K562 (cell line): ENCODE measurements around the gene RNF19B. TPM values are rescaled to one million over a fixed set of nuclear protein-coding genes. Genes with fewer than 3 reads are reported as not detected.

Experiments
- ADNP ChIP-seq: fragments of 200-800 bp; sonication (Bioruptor generic); IDR thresholded peaks from 2 replicates; pipeline ENCODE4 v1.6.1; 2016; ENCODE audit warnings: missing genetic modification characterization, missing compliant biosample characterization
- BACH1 ChIP-seq: fragments of 200-800 bp; sonication (Bioruptor generic); IDR thresholded peaks from 2 replicates; pipeline ENCODE4 v1.6.1; 2016; ENCODE audit warnings: missing genetic modification characterization, missing compliant biosample characterization
- CEBPG ChIP-seq, 3 experiments: fragments of 200-800 bp in 1 of 3; sonication (Bioruptor generic) in 1 of 3; sonication (generic) in 1 of 3; formaldehyde crosslinking in 1 of 3; IDR thresholded peaks in 2 of 3; conservative IDR thresholded peaks in 1 of 3; 2 replicates each; pipeline versions ENCODE4 v1.6.1 to v1.8.0; 2016 to 2022; ENCODE audit warnings: missing compliant biosample characterization in 2 of 3, missing genetic modification characterization in 2 of 3, mild to moderate bottlenecking in 1 of 3, missing genetic modification reagents in 1 of 3
- CHD4 ChIP-seq: fragments of 200-600 bp; sonication (generic); IDR thresholded peaks from 3 replicates; pipeline ENCODE4 v1.6.1; 2012; ENCODE audit warnings: low read depth, mild to moderate bottlenecking, mixed read lengths, low read length, inconsistent platforms; ENCODE audit not compliant: insufficient read depth, insufficient replicate concordance, poor library complexity, severe bottlenecking
- ESRRA ChIP-seq: fragments of 450-650 bp; IDR thresholded peaks from 2 replicates; pipeline ENCODE4 v1.6.1; 2014; ENCODE audit warnings: low read depth, mild to moderate bottlenecking, moderate library complexity, borderline replicate concordance
- HDAC2 ChIP-seq: fragments of 450-650 bp; IDR thresholded peaks from 2 replicates; pipeline ENCODE4 v1.6.1; 2016; ENCODE audit warnings: mild to moderate bottlenecking
- KLF6 ChIP-seq: fragments of 250-450 bp; sonication (Bioruptor Pico); IDR thresholded peaks from 2 replicates; pipeline ENCODE4 v1.4.0; 2020; ENCODE audit warnings: mild to moderate bottlenecking, moderate library complexity, borderline replicate concordance
- LEF1 ChIP-seq: fragments of 450-650 bp; IDR thresholded peaks from 2 replicates; pipeline ENCODE4 v1.6.1; 2016; ENCODE audit warnings: mild to moderate bottlenecking
- PCBP1 ChIP-seq: fragments of 200-400 bp; formaldehyde crosslinking; IDR thresholded peaks from 2 replicates; pipeline ENCODE4 v1.6.1; 2018; ENCODE audit warnings: mild to moderate bottlenecking, low read depth, low read length; ENCODE audit not compliant: poor library complexity, severe bottlenecking
- PRMT5 ChIP-seq: sonication (generic); formaldehyde crosslinking; IDR thresholded peaks from 2 replicates; pipeline ENCODE4 v1.5.0; 2020; ENCODE audit warnings: missing genetic modification reagents
- RAD21 ChIP-seq, 2 experiments: fragments of 250-450 bp in 1 of 2; fragments of 450-650 bp in 1 of 2; sonication (Bioruptor Pico) in 1 of 2; formaldehyde crosslinking in 1 of 2; IDR thresholded peaks in 1 of 2; conservative IDR thresholded peaks in 1 of 2; 2 replicates each; pipeline versions ENCODE4 v1.4.0 to v1.8.0; 2020 to 2022; ENCODE audit warnings: mild to moderate bottlenecking in 2 of 2, moderate library complexity in 1 of 2
- RBM25 ChIP-seq: fragments of 200-400 bp; formaldehyde crosslinking; IDR thresholded peaks from 2 replicates; pipeline ENCODE4 v1.6.1; 2018; ENCODE audit warnings: low read length, low read depth, moderate library complexity; ENCODE audit not compliant: severe bottlenecking
- SMAD4 ChIP-seq: fragments of 250-450 bp; sonication (Bioruptor Pico); conservative IDR thresholded peaks from 2 replicates; pipeline ENCODE4 v1.8.0; 2021; ENCODE audit warnings: inconsistent platforms, mild to moderate bottlenecking, moderate library complexity
- SMARCA5 ChIP-seq: fragments of 450-650 bp; IDR thresholded peaks from 2 replicates; pipeline ENCODE4 v1.6.1; 2016
- TGIF2 ChIP-seq: sonication (generic); formaldehyde crosslinking; IDR thresholded peaks from 2 replicates; pipeline ENCODE4 v1.8.1; 2022; ENCODE audit warnings: mild to moderate bottlenecking, missing genetic modification reagents, moderate library complexity
- TSC22D4 ChIP-seq: fragments of 450-650 bp; IDR thresholded peaks from 2 replicates; pipeline ENCODE4 v1.6.1; 2016; ENCODE audit warnings: missing genetic modification characterization, missing biosample characterization, control low read depth
- ZBTB1 ChIP-seq: sonication (generic); formaldehyde crosslinking; IDR thresholded peaks from 2 replicates; pipeline ENCODE4 v1.8.1; 2023; ENCODE audit warnings: missing genetic modification reagents, low read depth, mild to moderate bottlenecking, borderline replicate concordance
- ZFP36 ChIP-seq: fragments of 150-350 bp; IDR thresholded peaks from 2 replicates; pipeline ENCODE4 v1.6.1; 2018; ENCODE audit warnings: low read length, low read depth; ENCODE audit not compliant: partially characterized antibody
- ZNF232 ChIP-seq: sonication (generic); formaldehyde crosslinking; IDR thresholded peaks from 2 replicates; pipeline ENCODE4 v1.8.0; 2022; ENCODE audit warnings: mild to moderate bottlenecking, missing genetic modification reagents
- polyA plus RNA-seq, 8 experiments: library from polyadenylated mRNA; depleted of rRNA in 4 of 8; stranded (reverse) in 5 of 8; unstranded in 3 of 8; fragments of >200 nt; fragmentation: Nextera tagmentation in 2 of 8; fragmentation: Illumina TruSeq in 1 of 8; extraction: Ambion mirVana in 2 of 8; extraction: Trizol in 1 of 8; gene quantifications; 2 replicates each; pipeline versions ENCODE4 v1.2.1 to v1.2.3, GENCODE V29; 2011 to 2014; ENCODE audit warnings: inconsistent platforms in 1 of 8, missing spikeins in 1 of 8
- total RNA-seq, 7 experiments: library from RNA; depleted of rRNA in 6 of 7; stranded (reverse); fragments of >200 nt in 6 of 7; fragmentation: Illumina TruSeq in 2 of 7; extraction: Trizol in 2 of 7; gene quantifications; 2 replicates each; pipeline versions ENCODE4 v1.2.1 to v1.2.3, GENCODE V29; 2011 to 2021; ENCODE audit warnings: low replicate concordance in 1 of 7
- TF ChIP-seq, protein P1 (sequence below), 2 experiments: fragments of 200-800 bp in 1 of 2; sonication (Bioruptor generic) in 1 of 2; sonication (generic) in 1 of 2; formaldehyde crosslinking in 1 of 2; IDR thresholded peaks in 1 of 2; conservative IDR thresholded peaks in 1 of 2; 2 replicates each; pipeline versions ENCODE4 v1.5.0 to v1.6.1; 2016 to 2020; ENCODE audit warnings: missing compliant biosample characterization in 1 of 2, missing genetic modification characterization in 1 of 2, missing genetic modification reagents in 1 of 2
- TF ChIP-seq, protein P2 (sequence below): fragments of 200-400 bp; formaldehyde crosslinking; IDR thresholded peaks from 2 replicates; pipeline ENCODE4 v1.6.1; 2017; ENCODE audit warnings: mild to moderate bottlenecking, low read depth, low read length, moderate library complexity

The RNF19B gene
- total and polyA plus RNA-seq, 9 of the 15 experiments (the other 6 are each of a cell fraction or from before 2014, with no cell fraction given): 2.6 to 14.9 (median 10.1) TPM

DNA sequence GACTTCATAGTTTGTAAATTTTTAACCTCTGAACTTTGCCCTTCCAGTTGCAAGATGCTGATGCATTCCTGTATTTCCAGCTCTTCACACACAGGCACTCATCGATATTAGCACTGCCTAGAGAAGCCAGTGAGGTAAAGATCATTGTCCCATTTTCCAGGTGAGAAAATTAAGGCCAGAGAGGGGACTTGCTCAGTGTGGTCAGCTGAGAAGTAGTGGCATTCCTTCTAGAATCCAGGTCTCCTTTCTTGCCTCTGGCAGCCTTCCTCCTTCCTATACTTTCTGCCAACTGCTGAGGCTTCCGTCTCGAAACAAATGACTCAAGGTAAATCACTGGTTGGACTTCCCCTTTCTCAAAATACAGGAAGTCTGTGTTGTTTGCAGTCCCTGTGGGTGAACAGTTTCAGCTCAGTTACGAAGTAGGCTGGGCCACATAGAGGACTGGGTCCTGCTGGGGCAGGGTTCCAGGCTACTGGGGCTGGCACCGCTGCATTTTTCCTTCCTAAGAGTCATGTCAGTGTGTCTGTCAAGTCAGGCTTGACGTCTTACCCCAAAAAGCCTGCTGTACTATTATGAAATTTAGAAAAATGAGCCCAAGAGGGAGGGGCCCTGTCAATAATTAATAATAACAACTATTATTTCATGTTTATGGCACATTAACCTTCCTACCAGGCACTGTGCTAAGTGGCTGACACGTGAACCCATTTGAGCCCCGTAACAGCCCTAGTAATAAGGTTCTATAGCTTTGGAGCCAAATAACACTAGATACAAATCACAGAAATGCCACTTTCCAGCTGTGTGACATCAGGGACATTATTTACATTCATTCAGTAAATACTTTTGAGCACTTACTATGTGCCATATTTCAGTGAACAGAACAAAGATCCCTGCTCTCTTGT is 16.6 kb upstream of the RNF19B start (continued):
- no peak for TF ChIP-seq TGIF2
- 0 out of 4 replicates have a peak, but pooled peaks of 1 of the 2 experiments have one; percentile 10 for TF ChIP-seq RAD21 (CRISPR knock-in tag; conservative IDR thresholded peaks at IDR 0.05 in 1 of 2, IDR thresholded peaks at IDR 0.05 in 1 of 2)
- TF ChIP-seq TSC22D4 (tag): no peak
- no peak for TF ChIP-seq PCBP1
- TF ChIP-seq ZFP36: no peak
- peak; percentile 87 for TF ChIP-seq ADNP (tag)
- peak; percentile 67 for TF ChIP-seq RBM25
- no peak for TF ChIP-seq ZNF232 (CRISPR knock-in tag)
- TF ChIP-seq BACH1 (tag): peak; percentile 77; the same call in 1 of the 2 replicates
- no peak for TF ChIP-seq ZBTB1 (CRISPR knock-in tag)
- TF ChIP-seq KLF6 (CRISPR knock-in tag): no peak
- no peak for TF ChIP-seq CEBPG (CRISPR knock-in tag; IDR thresholded peaks at IDR 0.05)
- TF ChIP-seq CEBPG (tag; conservative IDR thresholded peaks at IDR 0.05 in 1 of 2, IDR thresholded peaks at IDR 0.05 in 1 of 2): peak in 1 of 2 experiments; percentile 60; a peak in 2 of 4 replicates
- peak; percentile 86 for TF ChIP-seq CHD4
- peak; percentile 75; the same call in 1 of the 2 replicates for TF ChIP-seq SMAD4
- TF ChIP-seq ESRRA: 0 out of 2 replicates have a peak, but pooled peaks have one; percentile 38
- peak; percentile 34; the same call in 1 of the 2 replicates for TF ChIP-seq LEF1
- TF ChIP-seq SMARCA5: peak; percentile 78; the same call in 1 of the 2 replicates
- TF ChIP-seq, protein P1, sequence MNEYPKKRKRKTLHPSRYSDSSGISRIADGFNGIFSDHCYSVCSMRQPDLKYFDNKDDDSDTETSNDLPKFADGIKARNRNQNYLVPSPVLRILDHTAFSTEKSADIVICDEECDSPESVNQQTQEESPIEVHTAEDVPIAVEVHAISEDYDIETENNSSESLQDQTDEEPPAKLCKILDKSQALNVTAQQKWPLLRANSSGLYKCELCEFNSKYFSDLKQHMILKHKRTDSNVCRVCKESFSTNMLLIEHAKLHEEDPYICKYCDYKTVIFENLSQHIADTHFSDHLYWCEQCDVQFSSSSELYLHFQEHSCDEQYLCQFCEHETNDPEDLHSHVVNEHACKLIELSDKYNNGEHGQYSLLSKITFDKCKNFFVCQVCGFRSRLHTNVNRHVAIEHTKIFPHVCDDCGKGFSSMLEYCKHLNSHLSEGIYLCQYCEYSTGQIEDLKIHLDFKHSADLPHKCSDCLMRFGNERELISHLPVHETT (CRISPR knock-in tag; conservative IDR thresholded peaks at IDR 0.05 in 1 of 2, IDR thresholded peaks at IDR 0.05 in 1 of 2): no peak
- TF ChIP-seq, protein P2, sequence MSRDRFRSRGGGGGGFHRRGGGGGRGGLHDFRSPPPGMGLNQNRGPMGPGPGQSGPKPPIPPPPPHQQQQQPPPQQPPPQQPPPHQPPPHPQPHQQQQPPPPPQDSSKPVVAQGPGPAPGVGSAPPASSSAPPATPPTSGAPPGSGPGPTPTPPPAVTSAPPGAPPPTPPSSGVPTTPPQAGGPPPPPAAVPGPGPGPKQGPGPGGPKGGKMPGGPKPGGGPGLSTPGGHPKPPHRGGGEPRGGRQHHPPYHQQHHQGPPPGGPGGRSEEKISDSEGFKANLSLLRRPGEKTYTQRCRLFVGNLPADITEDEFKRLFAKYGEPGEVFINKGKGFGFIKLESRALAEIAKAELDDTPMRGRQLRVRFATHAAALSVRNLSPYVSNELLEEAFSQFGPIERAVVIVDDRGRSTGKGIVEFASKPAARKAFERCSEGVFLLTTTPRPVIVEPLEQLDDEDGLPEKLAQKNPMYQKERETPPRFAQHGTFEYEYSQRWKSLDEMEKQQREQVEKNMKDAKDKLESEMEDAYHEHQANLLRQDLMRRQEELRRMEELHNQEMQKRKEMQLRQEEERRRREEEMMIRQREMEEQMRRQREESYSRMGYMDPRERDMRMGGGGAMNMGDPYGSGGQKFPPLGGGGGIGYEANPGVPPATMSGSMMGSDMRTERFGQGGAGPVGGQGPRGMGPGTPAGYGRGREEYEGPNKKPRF: no peak
- TF ChIP-seq HDAC2: peak; percentile 90
- TF ChIP-seq PRMT5 (CRISPR knock-in tag): no peak
